ENCODE measurements around the gene DENND6A. TPM values are rescaled to one million over a fixed set of nuclear protein-coding genes. Genes with fewer than 3 reads are reported as not detected.

Gene DENND6A
- total RNA-seq, 2 donors from 2014 or later = 23.4 to 35.1 TPM

- Mint-ChIP-seq H3K4me3 (no peak overlapping the region), H3K36me3 (ENCODE audit: low read depth) (peaks cover 60% of the 10 kb centered on the region), H3K9me3 (no peaks in the 10 kb centered on the region), H3K27me3 (ENCODE audit: insufficient read depth) (no peaks in the 10 kb centered on the region), H3K27ac (no peak overlapping the region), H3K4me1 (no peaks in the 10 kb centered on the region)
- H3K27ac ChIP-seq (ENCODE audit: low read depth, low read length) = no peak overlapping the region
- H3K9me3 ChIP-seq (ENCODE audit: control insufficient read depth, low read length) = no peaks in the 10 kb centered on the region
- peaks cover 57% of the 10 kb centered on the region for H3K36me3 ChIP-seq (ENCODE audit: control insufficient read depth, insufficient read depth, low read length)
- no peak overlapping the region for H3K4me3 ChIP-seq (ENCODE audit: low read length)
- no peak overlapping the region for H3K9ac ChIP-seq (ENCODE audit: extremely low read depth, low read length, poor library complexity, severe bottlenecking)
- no peaks in the 10 kb centered on the region for H3K4me1 ChIP-seq (ENCODE audit: control insufficient read depth, insufficient read depth, low read length)
- no peaks in the 10 kb centered on the region for H3K27me3 ChIP-seq (ENCODE audit: control insufficient read depth, insufficient read depth, low read length, poor library complexity, severe bottlenecking)
- WGBS, 2 experiments (ENCODE audit: insufficient coverage in 1 of 2, insufficient read length in 1 of 2) = 84 to 92% methylated on average over 3 of the region's 3 CpGs
- DNase-seq = no peak
- no peak for TF ChIP-seq CTCF (conservative IDR thresholded peaks at IDR 0.05)
Measured at GRCh38 chr3:57624801-57625200, 68.1 kb downstream of the DENND6A start.

- Mint-ChIP-seq H3K27me3 (ENCODE audit: insufficient read depth) (no peaks in the 10 kb centered on the region), H3K9me3 (peaks cover 8% of the 10 kb centered on the region), H3K36me3 (ENCODE audit: low read depth) (peaks cover 48% of the 10 kb centered on the region), H3K27ac (no peak overlapping the region), H3K4me3 (no peak overlapping the region), H3K4me1 (no peaks in the 10 kb centered on the region)
- Histone ChIP-seq H3K27me3 (ENCODE audit: control insufficient read depth, insufficient read depth, low read length, poor library complexity, severe bottlenecking) (no peaks in the 10 kb centered on the region), H3K27ac (ENCODE audit: low read depth, low read length) (no peak overlapping the region), H3K36me3 (ENCODE audit: control insufficient read depth, insufficient read depth, low read length) (peaks cover 36% of the 10 kb centered on the region), H3K9ac (ENCODE audit: extremely low read depth, low read length, poor library complexity, severe bottlenecking) (no peak overlapping the region), H3K9me3 (ENCODE audit: control insufficient read depth, low read length) (peaks cover 6% of the 10 kb centered on the region), H3K4me1 (ENCODE audit: control insufficient read depth, insufficient read depth, low read length) (no peaks in the 10 kb centered on the region), H3K4me3 (ENCODE audit: low read length) (no peak overlapping the region)
- TF ChIP-seq CTCF (conservative IDR thresholded peaks at IDR 0.05) = no peak
- no peak for DNase-seq
Measured at GRCh38 chr3:57622362-57622761, 70.5 kb downstream of the DENND6A start.

GRCh38 chr3:57617739-57618138, 75.1 kb downstream of the DENND6A start:
- no peak overlapping the region for H3K27ac ChIP-seq (ENCODE audit: low read depth, low read length)
- H3K9me3 ChIP-seq (ENCODE audit: control insufficient read depth, low read length) = peaks cover 6% of the 10 kb centered on the region
- no peak overlapping the region for H3K9ac ChIP-seq (ENCODE audit: extremely low read depth, low read length, poor library complexity, severe bottlenecking)
- no peaks in the 10 kb centered on the region for H3K4me1 Mint-ChIP-seq
- H3K36me3 Mint-ChIP-seq (ENCODE audit: low read depth) = peaks cover 17% of the 10 kb centered on the region
- no peak overlapping the region for H3K27ac Mint-ChIP-seq
- DNase-seq = no peak
- no peak overlapping the region for H3K4me3 Mint-ChIP-seq
- no peaks in the 10 kb centered on the region for H3K27me3 ChIP-seq (ENCODE audit: control insufficient read depth, insufficient read depth, low read length, poor library complexity, severe bottlenecking)
- no peaks in the 10 kb centered on the region for H3K27me3 Mint-ChIP-seq (ENCODE audit: insufficient read depth)
- H3K4me3 ChIP-seq (ENCODE audit: low read length) = no peak overlapping the region
- TF ChIP-seq CTCF (conservative IDR thresholded peaks at IDR 0.05) = no peak
- peaks cover 4% of the 10 kb centered on the region for H3K36me3 ChIP-seq (ENCODE audit: control insufficient read depth, insufficient read depth, low read length)
- H3K4me1 ChIP-seq (ENCODE audit: control insufficient read depth, insufficient read depth, low read length) = no peaks in the 10 kb centered on the region
- peaks cover 8% of the 10 kb centered on the region for H3K9me3 Mint-ChIP-seq
- 80 to 97% methylated on average over 1 to 3 of the region's 3 CpGs for WGBS, 2 experiments (ENCODE audit: insufficient coverage in 1 of 2, insufficient read length in 1 of 2)

Measured in endodermal cell (in vitro differentiated cells).